Hepatocyte (in vitro differentiated cells): ENCODE results near the gene SCARF2. TPM values are rescaled to one million over a fixed set of nuclear protein-coding genes. Genes with fewer than 3 reads are reported as not detected.
"Not testable (repeated sequence)": the region's sequence is repeated elsewhere in the genome, so short reads cannot be mapped to it uniquely, and the experiment has no call there.

Experiments used
- DNase-seq: peaks from one replicate; pipeline ENCODE4 v3.0.0-alpha.2; 2016; ENCODE audit warnings: low spot score
- H2AFZ ChIP-seq: fragments of 200-600 bp; sonication (generic); 2 replicates; pipeline ENCODE4 v1.6.0; 2016; ENCODE audit warnings: antibody characterized with exemption, mild to moderate bottlenecking
- H3K27ac ChIP-seq: fragments of 200-600 bp; sonication (generic); 2 replicates; pipeline ENCODE4 v1.5.1; 2016; ENCODE audit warnings: mild to moderate bottlenecking
- H3K27me3 ChIP-seq: fragments of 200-600 bp; sonication (generic); 2 replicates; pipeline ENCODE4 v1.6.1; 2016
- H3K36me3 ChIP-seq: fragments of 200-600 bp; sonication (generic); replicated peaks from 2 replicates; pipeline ENCODE4 v1.5.1; 2016; ENCODE audit warnings: low read depth; ENCODE audit not compliant: insufficient read depth
- H3K4me1 ChIP-seq: fragments of 200-600 bp; sonication (generic); 2 replicates; pipeline ENCODE4 v1.5.1; 2016; ENCODE audit warnings: mild to moderate bottlenecking, moderate library complexity; ENCODE audit not compliant: insufficient read depth
- H3K4me2 ChIP-seq: fragments of 200-600 bp; sonication (generic); 2 replicates; pipeline ENCODE4 v1.6.0; 2016
- H3K4me3 ChIP-seq: fragments of 200-600 bp; sonication (generic); 2 replicates; pipeline ENCODE4 v1.5.1; 2016; ENCODE audit warnings: mild to moderate bottlenecking
- H3K79me2 ChIP-seq: fragments of 200-600 bp; sonication (generic); 2 replicates; pipeline ENCODE4 v1.6.0; 2017; ENCODE audit warnings: mild to moderate bottlenecking
- H3K9me2 ChIP-seq: fragments of 200-600 bp; sonication (generic); replicated peaks from 2 replicates; pipeline ENCODE4 v1.6.0; 2017; ENCODE audit warnings: mild to moderate bottlenecking; ENCODE audit not compliant: insufficient read depth
- H3K9me3 ChIP-seq: fragments of 200-600 bp; sonication (generic); 2 replicates; pipeline ENCODE4 v1.5.1; 2016; ENCODE audit warnings: low read depth, mild to moderate bottlenecking
- H4K20me1 ChIP-seq: fragments of 200-600 bp; sonication (generic); 2 replicates; pipeline ENCODE4 v1.6.0; 2016; ENCODE audit warnings: mild to moderate bottlenecking; ENCODE audit not compliant: insufficient read depth, poor library complexity, severe bottlenecking
- EZH2 ChIP-seq: fragments of 200-600 bp; sonication (generic); IDR thresholded peaks from 2 replicates; pipeline ENCODE4 v1.6.1; 2016; ENCODE audit warnings: antibody characterized with exemption, mild to moderate bottlenecking, borderline replicate concordance
- EZH2phosphoT487 ChIP-seq: fragments of 200-600 bp; sonication (generic); IDR thresholded peaks from one replicate; pipeline ENCODE4 v1.6.1; 2018; ENCODE audit warnings: antibody characterized with exemption, mild to moderate bottlenecking, low read depth, moderate library complexity; ENCODE audit not compliant: unreplicated experiment, severe bottlenecking
- WGBS: methylation state at CpG from one replicate; pipeline ENCODE4 v1.1.6; 2016; ENCODE audit warnings: low lambda C conversion rate; ENCODE audit errors: missing lambda C conversion rate; 5-methylcytosine and 5-hydroxymethylcytosine counted together
- polyA plus RNA-seq: library from polyadenylated mRNA; unstranded; fragments of >200 nt; fragmentation: Nextera tagmentation; extraction: Ambion mirVana; gene quantifications from 2 replicates; pipeline ENCODE4 v1.2.1, GENCODE V29; 2016
- total RNA-seq: library from RNA; depleted of rRNA; stranded (reverse); fragments of >200 nt; gene quantifications from 2 replicates; pipeline ENCODE4 v1.2.3, GENCODE V29; 2014
- TF ChIP-seq, protein P1 (sequence below): fragments of 200-600 bp; sonication (generic); IDR thresholded peaks from 2 replicates; pipeline ENCODE4 v1.5.1; 2016; ENCODE audit warnings: antibody characterized with exemption, mild to moderate bottlenecking; ENCODE audit not compliant: poor library complexity

SCARF2 gene
- total and polyA plus RNA-seq, 2 experiments from 2014 or later = 19.3 to 35.2 TPM

GRCh38 chr22:20483771-20484170, 46.1 kb upstream of the SCARF2 start:
- Histone ChIP-seq H3K27ac (no peak overlapping the region), H3K36me3 (no peaks in the 10 kb centered on the region), H3K9me3 (no peaks in the 10 kb centered on the region), H3K79me2 (peaks cover 17% of the 10 kb centered on the region), H3K9me2 (no peaks in the 10 kb centered on the region), H3K4me3 (no peak overlapping the region), H3K4me2 (no peak overlapping the region), H4K20me1 (peaks cover 4% of the 10 kb centered on the region), H3K4me1 (no peaks in the 10 kb centered on the region), H3K27me3 (no peaks in the 10 kb centered on the region), H2AFZ (no peak overlapping the region)
- TF ChIP-seq EZH2phosphoT487 (no peak), EZH2 (no peak)
- TF ChIP-seq, protein P1, sequence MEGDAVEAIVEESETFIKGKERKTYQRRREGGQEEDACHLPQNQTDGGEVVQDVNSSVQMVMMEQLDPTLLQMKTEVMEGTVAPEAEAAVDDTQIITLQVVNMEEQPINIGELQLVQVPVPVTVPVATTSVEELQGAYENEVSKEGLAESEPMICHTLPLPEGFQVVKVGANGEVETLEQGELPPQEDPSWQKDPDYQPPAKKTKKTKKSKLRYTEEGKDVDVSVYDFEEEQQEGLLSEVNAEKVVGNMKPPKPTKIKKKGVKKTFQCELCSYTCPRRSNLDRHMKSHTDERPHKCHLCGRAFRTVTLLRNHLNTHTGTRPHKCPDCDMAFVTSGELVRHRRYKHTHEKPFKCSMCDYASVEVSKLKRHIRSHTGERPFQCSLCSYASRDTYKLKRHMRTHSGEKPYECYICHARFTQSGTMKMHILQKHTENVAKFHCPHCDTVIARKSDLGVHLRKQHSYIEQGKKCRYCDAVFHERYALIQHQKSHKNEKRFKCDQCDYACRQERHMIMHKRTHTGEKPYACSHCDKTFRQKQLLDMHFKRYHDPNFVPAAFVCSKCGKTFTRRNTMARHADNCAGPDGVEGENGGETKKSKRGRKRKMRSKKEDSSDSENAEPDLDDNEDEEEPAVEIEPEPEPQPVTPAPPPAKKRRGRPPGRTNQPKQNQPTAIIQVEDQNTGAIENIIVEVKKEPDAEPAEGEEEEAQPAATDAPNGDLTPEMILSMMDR = no peak
- WGBS = 98% methylated on average over 12 of the region's 14 CpGs
- DNase-seq = no peak

- DNase-seq, H3K27me3 ChIP-seq, H3K9me2 ChIP-seq, H3K4me1 ChIP-seq, H3K27ac ChIP-seq, H2AFZ ChIP-seq, H3K36me3 ChIP-seq, H3K4me2 ChIP-seq, H4K20me1 ChIP-seq, H3K4me3 ChIP-seq, H3K9me3 ChIP-seq: not testable (repeated sequence)
- peaks cover 14% of the 10 kb centered on the region for H3K79me2 ChIP-seq
- 96% methylated on average over 7 of the region's 7 CpGs for WGBS
Observed at GRCh38 chr22:20483143-20483506, 45.5 kb upstream of the SCARF2 start.

DNA sequence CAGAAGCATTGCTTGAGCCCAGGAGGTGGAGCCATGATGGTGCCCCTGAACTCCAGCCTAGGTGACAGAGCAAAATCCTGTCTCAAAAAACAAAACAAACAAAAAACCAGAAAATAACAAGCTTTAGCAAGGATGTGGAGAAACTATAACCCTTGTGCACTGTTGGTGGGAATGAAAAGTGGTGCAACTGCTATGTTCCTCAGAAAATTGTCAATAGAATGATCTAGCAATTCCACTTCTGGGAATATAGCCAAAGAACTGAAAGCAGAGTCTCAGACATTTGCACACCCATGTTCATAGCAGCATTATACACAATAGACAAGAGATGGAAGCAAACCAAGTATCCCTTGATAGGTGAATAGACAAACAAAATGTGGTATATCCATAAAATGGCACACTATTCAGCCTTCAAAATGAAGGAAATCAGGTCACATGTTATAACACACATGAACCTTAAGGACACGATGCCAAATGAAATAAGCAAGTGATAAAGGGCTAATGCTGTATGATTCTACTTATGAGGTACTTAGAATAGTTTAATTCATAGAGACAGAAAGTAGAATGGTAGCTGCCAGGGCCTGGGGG, 42.1 kb upstream of the SCARF2 start:
- Histone ChIP-seq H3K9me3 (no peaks in the 10 kb centered on the region), H3K9me2 (no peaks in the 10 kb centered on the region), H3K4me2 (no peak overlapping the region), H3K4me1 (no peaks in the 10 kb centered on the region), H4K20me1 (no peaks in the 10 kb centered on the region), H3K4me3 (no peak overlapping the region), H3K27me3 (no peaks in the 10 kb centered on the region), H2AFZ (no peak overlapping the region), H3K36me3 (no peaks in the 10 kb centered on the region), H3K79me2 (peaks cover 3% of the 10 kb centered on the region), H3K27ac (no peak overlapping the region)
- 97% methylated on average over 1 of the region's 1 CpG for WGBS
- no peak for DNase-seq
- TF ChIP-seq EZH2 (no peak), EZH2phosphoT487 (no peak)
- TF ChIP-seq, protein P1 = no peak

- H2AFZ ChIP-seq, H3K36me3 ChIP-seq, H4K20me1 ChIP-seq, H3K27me3 ChIP-seq, H3K4me3 ChIP-seq, H3K27ac ChIP-seq, H3K4me2 ChIP-seq, H3K4me1 ChIP-seq, H3K79me2 ChIP-seq, H3K9me2 ChIP-seq, DNase-seq, H3K9me3 ChIP-seq: not testable (repeated sequence)
- 94% methylated on average over 6 of the region's 6 CpGs for WGBS
Observed at GRCh38 chr22:20478059-20478458, 40.4 kb upstream of the SCARF2 start.

- H3K27ac ChIP-seq, H3K4me1 ChIP-seq, H3K79me2 ChIP-seq, H4K20me1 ChIP-seq, H3K9me2 ChIP-seq, H2AFZ ChIP-seq, H3K27me3 ChIP-seq, H3K36me3 ChIP-seq, H3K4me2 ChIP-seq, H3K4me3 ChIP-seq, H3K9me3 ChIP-seq, DNase-seq: not testable (repeated sequence)
- WGBS = 95% methylated on average over 12 of the region's 12 CpGs
Observed at GRCh38 chr22:20475569-20475968, 37.9 kb upstream of the SCARF2 start.
